IPS DF 19.7 (cell line): ENCODE data around the gene TIMELESS.
"Not testable (repeated sequence)": the region's sequence is repeated elsewhere in the genome, so short reads cannot be mapped to it uniquely, and the experiment has no call there.

Source experiments
- DNase-seq: peaks from one replicate; pipeline ENCODE4 v3.0.0-alpha.2; 2013; ENCODE audit warnings: low read depth, low spot score

The TIMELESS gene

GRCh38 chr12:56404227-56404626 is 45.0 kb downstream of the TIMELESS start:
- DNase-seq: not testable (repeated sequence)

GRCh38 chr12:56401612-56402011 is 47.6 kb downstream of the TIMELESS start:
- DNase-seq: not testable (repeated sequence)

GRCh38 chr12:56401125-56401524 is 48.1 kb downstream of the TIMELESS start:
- not testable (repeated sequence) for DNase-seq

- not testable (repeated sequence) for DNase-seq
These were observed 49.8 kb downstream of the TIMELESS start for GRCh38 chr12:56399466-56399865.

GRCh38 chr12:56398324-56398723 is 50.9 kb downstream of the TIMELESS start:
- DNase-seq: no peak

- no peak for DNase-seq
These were observed 56.9 kb downstream of the TIMELESS start for GRCh38 chr12:56392331-56392730.

GRCh38 chr12:56391721-56392120 is 57.5 kb downstream of the TIMELESS start:
- DNase-seq: no peak

GRCh38 chr12:56389412-56389811 is 59.8 kb downstream of the TIMELESS start:
- no peak for DNase-seq

- peak; percentile 3 for DNase-seq
These were observed 62.0 kb downstream of the TIMELESS start for GRCh38 chr12:56387152-56387736.

GRCh38 chr12:56385873-56386272 is 63.4 kb downstream of the TIMELESS start:
- DNase-seq: no peak

GRCh38 chr12:56382611-56383010 is 66.6 kb downstream of the TIMELESS start:
- DNase-seq: no peak

- no peak for DNase-seq
These were observed 71.3 kb downstream of the TIMELESS start for GRCh38 chr12:56377989-56378316.

GRCh38 chr12:56377310-56377988 is 71.8 kb downstream of the TIMELESS start:
- peak; percentile 52 for DNase-seq

- no peak for DNase-seq
These were observed 73.4 kb downstream of the TIMELESS start for GRCh38 chr12:56375598-56376434.

GRCh38 chr12:56374726-56375597 is 74.3 kb downstream of the TIMELESS start:
- DNase-seq: no peak

GRCh38 chr12:56373515-56373914 is 75.7 kb downstream of the TIMELESS start:
- DNase-seq: no peak

- no peak for DNase-seq
These were observed 82.3 kb downstream of the TIMELESS start for GRCh38 chr12:56366948-56367347.
